ENCODE data around the gene GRAMD1B. TPM values are rescaled to one million over a fixed set of nuclear protein-coding genes. Genes with fewer than 3 reads are reported as not detected.

The GRAMD1B gene
- total RNA-seq, 1 donor from 2014 or later, result 1.4 TPM

DNA sequence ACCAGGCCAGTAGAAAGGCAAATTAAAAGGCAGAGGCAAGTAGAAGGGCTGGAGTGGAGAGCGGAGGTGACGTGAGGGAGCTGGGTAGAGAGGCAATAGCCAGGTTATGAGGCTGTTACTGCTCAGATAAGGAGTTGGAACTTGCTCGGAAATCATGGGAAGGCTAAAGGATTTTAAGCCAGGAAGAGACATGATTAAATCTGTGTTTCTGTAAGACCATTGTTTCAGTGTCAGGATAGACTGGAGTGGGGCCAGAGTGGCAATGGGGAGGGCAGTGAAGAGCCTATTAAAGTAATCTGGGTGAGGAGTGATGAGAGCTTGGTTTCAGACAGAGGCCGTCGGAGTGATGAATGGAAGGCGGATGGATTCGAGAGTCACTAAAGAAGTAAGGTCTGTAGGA, 39.0 kb downstream of the GRAMD1B start:
- H3K27ac ChIP-seq, result no peak overlapping the region
- H3K4me3 ChIP-seq, result no peak overlapping the region
- TF ChIP-seq, protein P1, sequence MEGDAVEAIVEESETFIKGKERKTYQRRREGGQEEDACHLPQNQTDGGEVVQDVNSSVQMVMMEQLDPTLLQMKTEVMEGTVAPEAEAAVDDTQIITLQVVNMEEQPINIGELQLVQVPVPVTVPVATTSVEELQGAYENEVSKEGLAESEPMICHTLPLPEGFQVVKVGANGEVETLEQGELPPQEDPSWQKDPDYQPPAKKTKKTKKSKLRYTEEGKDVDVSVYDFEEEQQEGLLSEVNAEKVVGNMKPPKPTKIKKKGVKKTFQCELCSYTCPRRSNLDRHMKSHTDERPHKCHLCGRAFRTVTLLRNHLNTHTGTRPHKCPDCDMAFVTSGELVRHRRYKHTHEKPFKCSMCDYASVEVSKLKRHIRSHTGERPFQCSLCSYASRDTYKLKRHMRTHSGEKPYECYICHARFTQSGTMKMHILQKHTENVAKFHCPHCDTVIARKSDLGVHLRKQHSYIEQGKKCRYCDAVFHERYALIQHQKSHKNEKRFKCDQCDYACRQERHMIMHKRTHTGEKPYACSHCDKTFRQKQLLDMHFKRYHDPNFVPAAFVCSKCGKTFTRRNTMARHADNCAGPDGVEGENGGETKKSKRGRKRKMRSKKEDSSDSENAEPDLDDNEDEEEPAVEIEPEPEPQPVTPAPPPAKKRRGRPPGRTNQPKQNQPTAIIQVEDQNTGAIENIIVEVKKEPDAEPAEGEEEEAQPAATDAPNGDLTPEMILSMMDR (IDR thresholded peaks at IDR 0.05), result no peak
- H3K27me3 ChIP-seq, result no peaks in the 10 kb centered on the region
- H3K4me1 ChIP-seq, result no peaks in the 10 kb centered on the region
- H3K9me3 ChIP-seq, result no peaks in the 10 kb centered on the region
- H3K36me3 ChIP-seq, result no peaks in the 10 kb centered on the region
- no peak for DNase-seq (ENCODE audit: low spot score in 2 of 2)
- intact Hi-C loops (cut with DNase I), result no loop called here

DNA sequence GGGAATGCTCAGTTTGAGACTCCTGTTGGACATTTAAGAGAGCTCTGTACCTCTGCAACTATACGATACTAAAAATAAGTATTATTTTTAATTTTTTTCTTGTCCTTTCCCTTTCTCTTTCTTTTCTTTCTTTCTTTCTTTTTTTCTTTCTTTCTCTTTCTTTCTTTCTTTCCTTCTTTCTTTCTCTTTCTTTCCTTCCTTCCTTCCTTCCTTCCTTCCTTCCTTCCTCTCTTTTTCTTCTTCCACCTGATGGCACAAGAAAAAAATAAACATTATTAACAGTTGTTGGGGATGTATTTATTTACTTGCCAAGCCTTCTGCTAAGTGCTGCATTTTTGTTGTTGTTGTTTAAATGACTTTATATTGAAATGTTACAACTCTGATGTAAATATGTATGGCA, 39.5 kb downstream of the GRAMD1B start:
- intact Hi-C loops (cut with DNase I), result no loop called here
- H3K4me3 ChIP-seq, result no peak overlapping the region
- H3K27me3 ChIP-seq, result no peaks in the 10 kb centered on the region
- TF ChIP-seq, protein P1 (IDR thresholded peaks at IDR 0.05), result no peak
- no peak for DNase-seq (ENCODE audit: low spot score in 2 of 2)
- no peaks in the 10 kb centered on the region for H3K9me3 ChIP-seq
- H3K4me1 ChIP-seq, result peaks cover 0 to 1% of the 10 kb centered on the region in 2 donors
- no peaks in the 10 kb centered on the region for H3K36me3 ChIP-seq
- no peak overlapping the region for H3K27ac ChIP-seq

DNA sequence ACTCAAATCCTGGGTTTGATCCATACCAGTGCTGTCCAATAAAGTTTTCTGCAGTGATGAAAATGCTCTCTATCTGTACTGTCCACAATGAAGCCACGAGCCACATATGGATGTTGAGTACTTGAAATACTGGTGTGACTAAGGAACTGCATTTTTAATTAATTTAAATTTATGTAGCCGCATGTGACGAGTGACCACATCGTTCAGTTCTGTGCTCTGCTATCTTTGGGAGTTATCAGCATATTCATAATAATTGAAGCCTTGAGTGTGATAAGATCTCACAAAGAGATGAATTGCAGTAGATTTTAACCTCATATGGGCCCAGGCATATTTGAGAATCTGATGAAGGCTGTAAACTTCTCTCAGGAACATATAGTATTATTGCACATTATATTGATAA, 40.8 kb downstream of the GRAMD1B start:
- Histone ChIP-seq H3K36me3 (no peaks in the 10 kb centered on the region), H3K9me3 (no peaks in the 10 kb centered on the region), H3K4me3 (no peak overlapping the region), H3K27me3 (no peaks in the 10 kb centered on the region), H3K4me1 (peaks cover 0 to 5% of the 10 kb centered on the region in 2 donors), H3K27ac (no peak overlapping the region)
- TF ChIP-seq, protein P1 (IDR thresholded peaks at IDR 0.05), result no peak
- intact Hi-C loops (cut with DNase I), result loop anchor here (10.0 kb wide), 1 partner anchor 366 kb away; no protein-coding TSS in a partner anchor
- no peak for DNase-seq (ENCODE audit: low spot score in 2 of 2)

DNA sequence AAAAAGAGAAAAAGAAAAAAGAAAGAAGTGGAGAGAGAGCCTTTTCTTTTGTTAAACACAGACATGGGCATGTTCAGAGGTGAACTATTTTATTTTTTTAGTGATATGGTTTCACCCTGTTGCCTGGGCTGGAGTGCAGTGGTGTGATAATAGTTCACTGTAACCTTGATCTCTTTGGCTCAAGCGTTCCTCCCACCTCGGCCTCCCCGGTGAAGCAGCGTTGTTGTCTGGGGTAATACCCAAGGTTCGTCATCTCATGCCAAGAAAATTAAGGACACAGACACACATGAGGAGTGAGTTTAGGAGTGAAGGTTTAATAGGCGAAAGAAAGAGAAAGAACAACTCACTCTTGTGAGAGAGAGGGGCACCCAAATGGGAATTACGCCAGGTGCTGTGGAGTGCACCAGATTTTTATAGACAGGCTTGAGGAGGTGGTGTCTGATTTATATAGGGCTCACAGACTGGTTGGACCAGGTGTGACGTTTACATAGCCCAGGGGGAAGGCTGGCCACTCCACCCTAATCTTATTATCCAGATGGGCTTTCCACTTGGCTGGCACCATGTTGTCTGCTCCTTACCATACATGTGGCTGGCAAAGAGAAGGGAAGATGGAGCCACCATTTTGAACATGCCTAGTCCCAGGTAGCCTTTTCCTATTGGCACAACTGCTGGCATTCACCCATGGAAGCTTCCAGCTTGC, 42.3 kb downstream of the GRAMD1B start:
- DNase-seq (ENCODE audit: low spot score in 2 of 2), result no peak
- Histone ChIP-seq H3K4me1 (peaks cover 0 to 5% of the 10 kb centered on the region in 2 donors), H3K4me3 (no peak overlapping the region), H3K27me3 (no peaks in the 10 kb centered on the region), H3K9me3 (no peaks in the 10 kb centered on the region), H3K36me3 (no peaks in the 10 kb centered on the region), H3K27ac (no peak overlapping the region)
- intact Hi-C loops (cut with DNase I), result loop anchor here (10.0 kb wide), 1 partner anchor 368 kb away; no protein-coding TSS in a partner anchor
- TF ChIP-seq, protein P1 (IDR thresholded peaks at IDR 0.05), result no peak

DNA sequence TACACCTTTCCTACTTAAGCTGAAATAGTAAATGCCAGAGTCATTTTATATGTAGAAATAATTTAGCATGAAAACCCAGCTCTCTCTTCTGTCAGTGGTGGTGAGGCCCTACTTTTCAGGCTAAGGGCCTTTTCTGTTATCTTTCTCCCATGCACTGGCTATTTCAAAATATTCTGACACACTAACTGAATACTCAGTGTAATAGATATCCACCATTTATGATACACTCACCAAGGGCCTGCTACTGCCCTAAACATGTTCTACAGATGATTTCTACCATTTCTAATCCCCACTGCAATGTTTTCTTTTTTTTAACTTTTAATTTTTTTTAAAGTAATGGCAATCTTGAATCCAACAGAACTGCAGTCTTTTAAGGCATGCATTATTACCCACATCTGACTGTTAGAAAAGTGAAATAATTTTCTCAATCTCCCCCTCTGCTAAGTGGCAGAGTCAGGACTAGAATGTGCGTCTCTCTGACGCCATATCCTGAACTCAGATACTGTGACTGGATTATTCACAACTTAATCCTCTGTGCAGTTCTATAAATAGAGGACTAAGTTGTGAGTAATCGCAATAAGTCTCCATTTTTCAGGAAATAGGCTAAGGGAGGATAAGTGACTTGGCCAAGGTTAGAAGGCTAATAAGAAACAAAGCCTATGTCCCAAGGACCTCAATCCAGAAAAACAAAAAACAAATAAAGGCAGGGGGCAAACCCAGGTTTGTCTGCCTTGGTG, 44.0 kb downstream of the GRAMD1B start:
- TF ChIP-seq, protein P1 (IDR thresholded peaks at IDR 0.05), result no peak
- intact Hi-C loops (cut with DNase I), result loop anchor here (10.0 kb wide), 1 partner anchor 369 kb away; no protein-coding TSS in a partner anchor
- H3K36me3 ChIP-seq, result no peaks in the 10 kb centered on the region
- H3K4me3 ChIP-seq, result no peak overlapping the region
- peak overlapping the region; percentile 16 to 44 for H3K27ac ChIP-seq
- H3K27me3 ChIP-seq, result no peaks in the 10 kb centered on the region
- H3K9me3 ChIP-seq, result no peaks in the 10 kb centered on the region
- DNase-seq (ENCODE audit: low spot score in 2 of 2), result no peak
- H3K4me1 ChIP-seq, result peaks cover 0 to 5% of the 10 kb centered on the region in 2 donors
